Lower leg skin (tissue), 3 donors: Measurements from ENCODE around the gene HAUS2.

Experiments used
- CTCF ChIP-seq, 3 donors: fragments of 450-650 bp; IDR thresholded peaks; one replicate each; pipeline ENCODE4 v1.5.1; 2016; ENCODE audit warnings: antibody characterized with exemption in 3 of 3, mild to moderate bottlenecking in 3 of 3, moderate library complexity in 2 of 3
- POLR2A ChIP-seq, 2 donors: fragments of 450-650 bp; IDR thresholded peaks; one replicate each; pipeline ENCODE4 v1.6.1; 2016 to 2017; ENCODE audit warnings: antibody characterized with exemption in 2 of 2, mild to moderate bottlenecking in 1 of 2, moderate library complexity in 1 of 2

GRCh38 chr15:42528970-42529369 lies 19.7 kb upstream of the HAUS2 start:
- no peak for TF ChIP-seq POLR2A (IDR thresholded peaks at IDR 0.05)
- TF ChIP-seq CTCF (IDR thresholded peaks at IDR 0.05): no peak
